UCSD-AML1 (cell line): ENCODE data around the gene COX19.

ENCODE experiments used
- DNase-seq: peaks from one replicate; lab custom pipeline; 2025; ENCODE audit not compliant: unreplicated experiment; lab: John Stamatoyannopoulos, UW

COX19 gene

DNA sequence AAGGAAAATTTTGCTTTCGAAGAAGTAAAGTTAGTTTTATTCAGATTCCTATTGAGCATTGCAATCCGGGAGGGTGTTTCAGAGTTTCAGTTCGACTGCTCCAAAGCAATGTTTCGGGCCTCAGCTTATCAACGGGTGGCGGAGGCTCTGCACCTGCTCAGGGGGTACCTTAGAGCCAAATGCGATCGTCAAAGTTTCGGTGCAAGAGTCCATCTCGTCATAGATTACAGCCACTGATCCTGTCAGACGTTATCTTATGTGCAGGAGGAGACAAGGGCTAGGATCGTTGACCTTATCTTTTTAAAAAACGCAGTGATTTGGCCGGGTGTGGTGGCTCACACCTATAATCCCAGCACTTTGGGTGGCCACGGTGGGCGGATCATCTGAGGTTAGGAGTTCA lies 3.8 kb upstream of the COX19 start:
- no peak for DNase-seq

DNA sequence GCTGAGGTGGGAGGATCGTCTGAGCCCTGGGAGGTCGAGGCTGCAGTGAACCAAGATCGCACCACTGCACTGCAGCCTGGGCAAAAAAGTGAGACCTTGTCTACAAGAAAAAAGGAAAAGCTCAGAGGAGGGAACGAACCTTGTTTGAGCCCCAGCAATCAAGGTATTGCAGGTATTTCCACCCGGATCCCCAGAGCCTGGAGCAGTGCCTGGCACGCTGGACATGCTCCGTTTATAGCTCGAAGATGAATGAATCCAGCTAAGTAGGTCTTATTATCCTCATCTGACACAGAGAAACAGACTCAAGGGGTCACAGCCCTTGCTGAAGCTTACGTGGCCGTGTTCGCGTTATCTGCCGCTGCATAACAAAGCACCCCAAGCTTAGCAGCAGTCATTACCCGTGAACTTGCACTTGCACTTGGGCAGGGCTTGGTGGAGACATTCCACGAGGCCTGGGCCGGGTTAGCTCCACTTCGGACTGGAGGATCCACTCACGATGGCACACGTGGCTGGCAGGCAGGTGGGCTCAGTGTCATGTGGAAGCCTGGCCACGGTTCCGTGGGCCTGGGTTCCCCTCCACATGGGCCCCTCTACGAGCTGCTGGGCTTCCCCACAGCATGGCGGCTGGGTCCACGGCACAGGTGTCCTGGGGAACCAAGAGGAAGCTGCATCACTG lies 3.2 kb upstream of the COX19 start:
- DNase-seq: no peak

DNA sequence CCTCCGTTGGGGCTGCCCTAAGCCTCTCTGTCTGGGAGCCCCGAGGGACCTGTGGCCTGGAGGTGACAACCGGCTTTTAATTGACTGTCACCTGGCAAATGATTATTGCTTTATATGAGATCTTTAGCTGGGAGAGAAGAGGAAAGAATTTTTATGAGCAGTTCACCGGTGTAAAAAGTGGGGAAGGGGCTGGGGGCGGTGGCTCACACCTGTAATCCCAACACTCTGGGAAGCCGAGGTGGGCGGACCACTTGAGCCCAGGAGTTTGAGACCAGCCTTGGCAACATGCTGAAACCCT lies 2.6 kb upstream of the COX19 start:
- no peak for DNase-seq

DNA sequence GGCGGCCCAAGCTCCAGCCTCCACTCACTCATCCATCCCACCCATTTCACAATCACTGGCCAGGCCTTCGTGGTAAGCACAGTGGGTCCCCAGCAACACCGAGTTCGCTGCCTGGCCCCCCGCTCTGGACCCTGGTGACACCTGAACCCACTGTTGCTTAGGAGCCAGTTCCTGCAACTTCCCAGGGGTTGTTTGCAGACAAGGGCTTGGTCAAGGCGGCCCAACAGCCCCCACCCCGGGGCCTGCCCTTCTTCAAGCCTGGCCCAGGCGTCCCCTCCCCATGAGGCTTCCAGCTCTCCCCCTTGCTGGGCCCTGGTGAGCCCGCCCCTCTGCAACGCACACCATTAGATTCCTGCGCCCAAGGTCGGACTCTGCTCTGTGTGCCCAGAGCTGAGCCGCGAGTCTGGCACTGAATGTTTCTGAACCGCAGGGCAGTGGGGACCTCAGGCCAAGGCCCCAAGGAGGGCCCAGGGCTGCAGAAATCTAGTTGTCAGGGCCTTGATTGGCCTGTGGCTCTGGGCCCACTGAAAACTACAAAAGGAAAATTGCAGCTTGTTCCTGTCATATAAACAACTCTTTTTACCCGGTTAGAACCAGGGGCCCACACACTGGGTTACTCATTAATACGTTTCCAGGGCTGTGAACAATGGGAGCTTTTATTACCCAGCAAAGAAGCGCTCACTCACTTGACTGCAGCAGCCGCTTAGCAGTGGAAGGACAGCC lies 2.1 kb upstream of the COX19 start:
- no peak for DNase-seq

DNA sequence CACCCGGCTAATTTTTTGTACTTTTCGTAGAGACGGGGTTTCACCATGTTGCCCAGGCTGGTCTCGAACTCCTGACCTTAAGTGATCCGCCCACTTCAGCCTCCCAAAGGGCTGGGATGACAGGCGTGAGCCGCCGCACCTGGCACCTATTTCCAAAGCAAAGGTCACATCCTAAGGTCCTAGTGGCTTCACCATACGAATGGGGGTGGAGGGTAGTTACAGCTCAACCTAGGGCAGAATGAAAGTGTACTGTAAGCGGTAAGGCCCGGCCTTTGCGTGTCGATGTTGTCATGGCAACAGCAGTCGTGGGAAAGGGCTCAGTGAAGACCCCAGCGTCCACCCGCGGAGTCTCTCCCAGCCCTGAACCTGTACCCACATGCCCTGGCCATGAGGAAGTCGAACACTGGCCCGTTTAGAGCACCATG lies 1.6 kb upstream of the COX19 start:
- no peak for DNase-seq

DNA sequence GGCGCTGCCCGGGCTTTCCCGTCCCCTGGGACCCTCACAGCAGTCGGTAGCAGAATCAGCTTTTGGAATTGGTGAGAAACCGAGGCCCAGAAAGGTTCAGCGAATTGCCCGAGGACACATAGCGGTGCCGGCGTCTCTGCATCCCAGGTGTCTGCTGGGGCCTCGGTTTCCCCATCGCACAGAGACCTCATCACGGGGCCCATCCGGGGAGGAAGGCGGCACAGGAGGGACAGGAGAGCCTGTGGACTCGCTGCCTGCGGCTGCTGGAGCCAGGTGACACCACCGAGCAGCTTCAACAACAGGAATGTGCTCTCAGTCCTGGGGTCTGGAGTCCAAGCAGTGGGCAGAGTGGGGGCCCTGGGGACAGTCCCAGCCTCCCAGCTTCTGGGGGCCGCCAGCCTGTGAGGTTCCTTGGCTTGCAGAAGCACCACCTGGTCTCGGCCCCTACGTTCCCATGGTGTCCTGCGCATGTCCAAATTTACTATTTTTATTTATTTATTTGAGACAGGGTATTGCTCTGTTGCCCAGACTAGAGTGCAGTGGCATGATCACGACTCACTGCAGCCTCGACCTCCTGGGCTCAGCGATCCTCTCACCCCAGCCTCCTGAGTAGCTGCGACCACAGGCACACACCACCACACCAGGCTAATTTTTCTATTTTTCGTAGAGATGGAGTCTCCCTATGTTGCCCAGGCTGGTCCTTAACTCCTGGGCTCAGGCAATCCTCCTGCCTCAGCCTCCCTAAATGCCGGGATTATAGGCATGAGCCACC lies 539 bp upstream of the COX19 start:
- DNase-seq: no peak

DNA sequence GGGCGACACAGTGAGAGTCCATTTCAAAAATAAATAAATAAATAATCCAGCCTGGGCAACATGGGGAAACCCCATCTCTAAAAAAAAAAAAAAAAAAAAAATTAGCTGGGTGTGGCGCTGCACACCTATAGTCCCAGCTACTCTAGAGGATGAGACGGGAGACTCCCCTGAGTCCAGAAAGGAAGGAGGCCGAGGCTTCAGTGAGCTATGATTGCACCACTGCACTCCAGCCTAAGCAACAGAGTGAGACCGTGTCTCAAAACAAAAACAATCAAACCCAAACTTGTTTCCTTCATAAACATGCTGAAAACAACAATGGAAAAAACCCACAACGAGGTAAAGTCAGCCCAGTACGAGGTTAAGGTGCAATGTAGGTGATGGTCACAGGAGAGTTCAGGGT lies 1.2 kb downstream of the COX19 start:
- no peak for DNase-seq

DNA sequence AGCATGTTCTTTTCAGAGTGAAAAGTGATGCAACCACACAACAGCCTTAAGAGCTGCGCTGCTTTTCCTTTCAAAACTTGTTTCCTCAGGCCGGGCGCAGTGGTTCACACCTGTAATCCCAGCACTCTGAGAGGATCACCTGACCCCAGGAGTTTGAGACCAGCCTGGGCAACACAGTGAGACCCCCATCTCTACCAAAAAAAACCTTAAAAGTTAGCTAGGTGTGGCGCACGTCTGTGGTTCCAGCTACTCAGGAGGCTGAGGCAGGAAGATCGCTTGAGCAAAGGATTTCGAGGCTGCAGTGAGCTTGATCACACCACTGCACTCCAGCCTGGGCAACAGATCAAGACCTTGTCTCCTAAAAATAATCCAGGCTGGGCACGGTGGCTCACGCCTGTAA lies 2.0 kb downstream of the COX19 start:
- DNase-seq: no peak

DNA sequence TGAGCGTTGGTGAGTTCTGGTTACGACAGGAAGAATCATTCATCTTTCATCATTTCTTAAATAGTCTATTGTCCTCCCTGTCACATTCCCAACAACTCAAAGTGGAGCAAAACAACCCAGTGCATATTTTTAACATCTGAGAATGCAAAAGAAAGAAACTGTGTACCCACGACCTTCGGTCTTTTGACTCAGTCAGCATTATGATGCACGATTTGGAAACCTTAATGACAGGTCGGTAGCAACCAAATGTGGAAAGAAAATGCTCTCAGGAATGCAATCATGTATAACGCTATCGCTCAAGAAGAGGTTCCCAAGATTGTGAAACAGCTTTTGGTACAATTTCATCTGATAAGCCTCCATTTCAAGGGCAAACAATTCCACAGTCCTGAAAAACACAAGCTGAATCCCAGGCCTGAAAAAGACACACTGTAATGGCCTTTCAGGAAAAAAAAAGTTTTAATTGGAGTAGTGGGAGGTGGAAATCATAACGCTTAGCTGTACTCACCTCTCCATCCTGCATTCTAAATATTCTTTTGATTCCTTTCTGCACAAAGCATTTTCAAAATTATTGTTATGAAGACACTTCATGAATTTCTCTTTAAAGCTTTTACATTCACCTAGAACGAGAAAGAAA lies 2.6 kb downstream of the COX19 start:
- DNase-seq: no peak

DNA sequence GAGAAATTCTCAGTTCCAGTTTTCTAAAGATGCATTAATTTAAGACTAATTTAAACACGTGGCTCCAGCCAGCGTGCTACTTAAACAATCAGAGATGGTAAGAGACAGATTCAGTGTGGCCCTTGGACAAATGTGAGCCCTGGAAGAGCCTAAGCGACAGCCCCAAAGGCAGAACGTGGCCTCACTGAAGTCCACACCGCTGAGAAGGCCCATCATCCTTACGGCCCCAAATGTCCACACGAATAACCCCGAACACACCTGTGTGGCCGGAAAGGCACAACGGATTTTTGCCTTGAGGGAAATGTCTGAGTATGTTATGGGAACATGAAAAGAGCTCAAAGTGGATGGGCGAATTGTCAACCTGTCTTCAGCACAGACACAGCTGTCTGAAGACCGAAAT lies 3.2 kb downstream of the COX19 start:
- DNase-seq: no peak

DNA sequence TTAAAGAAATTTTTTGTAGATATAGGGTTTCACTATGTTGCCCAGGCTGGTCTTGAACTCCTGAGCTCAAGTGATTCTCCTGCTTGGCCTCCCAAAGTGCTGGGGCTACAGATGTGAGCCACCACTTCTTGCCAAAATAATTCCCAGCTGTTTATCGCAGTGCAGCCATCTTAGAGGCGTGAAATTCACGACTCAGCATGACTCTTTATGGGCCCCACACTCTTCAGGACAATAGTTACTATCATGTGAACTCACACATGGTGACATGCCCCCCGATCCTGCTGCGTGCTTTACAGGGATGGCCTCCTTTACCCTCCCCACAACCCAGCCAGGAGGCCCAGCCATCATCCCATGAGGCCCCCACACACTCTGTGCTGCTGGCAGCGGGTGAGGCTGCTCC lies 4.6 kb downstream of the COX19 start:
- no peak for DNase-seq

DNA sequence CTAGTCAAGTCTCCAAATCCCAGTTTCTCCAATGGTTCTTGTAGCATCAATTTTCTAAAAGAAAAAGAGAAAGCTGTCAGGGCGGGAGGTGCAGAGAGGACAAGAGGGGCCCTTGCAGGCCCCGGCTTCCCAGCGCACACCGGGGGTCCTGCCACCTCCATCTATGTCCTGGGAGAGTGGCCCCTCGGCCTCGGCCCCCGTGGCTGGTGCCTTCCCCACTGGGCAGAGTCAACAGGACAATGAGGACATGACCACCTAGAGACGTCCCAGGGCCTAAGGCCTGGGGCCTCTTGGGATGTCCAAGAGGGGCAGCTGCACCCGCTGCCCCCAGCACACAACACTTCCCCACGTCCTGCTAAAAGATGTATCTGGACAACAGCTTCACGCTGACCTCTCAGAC lies 5.9 kb downstream of the COX19 start:
- no peak for DNase-seq

DNA sequence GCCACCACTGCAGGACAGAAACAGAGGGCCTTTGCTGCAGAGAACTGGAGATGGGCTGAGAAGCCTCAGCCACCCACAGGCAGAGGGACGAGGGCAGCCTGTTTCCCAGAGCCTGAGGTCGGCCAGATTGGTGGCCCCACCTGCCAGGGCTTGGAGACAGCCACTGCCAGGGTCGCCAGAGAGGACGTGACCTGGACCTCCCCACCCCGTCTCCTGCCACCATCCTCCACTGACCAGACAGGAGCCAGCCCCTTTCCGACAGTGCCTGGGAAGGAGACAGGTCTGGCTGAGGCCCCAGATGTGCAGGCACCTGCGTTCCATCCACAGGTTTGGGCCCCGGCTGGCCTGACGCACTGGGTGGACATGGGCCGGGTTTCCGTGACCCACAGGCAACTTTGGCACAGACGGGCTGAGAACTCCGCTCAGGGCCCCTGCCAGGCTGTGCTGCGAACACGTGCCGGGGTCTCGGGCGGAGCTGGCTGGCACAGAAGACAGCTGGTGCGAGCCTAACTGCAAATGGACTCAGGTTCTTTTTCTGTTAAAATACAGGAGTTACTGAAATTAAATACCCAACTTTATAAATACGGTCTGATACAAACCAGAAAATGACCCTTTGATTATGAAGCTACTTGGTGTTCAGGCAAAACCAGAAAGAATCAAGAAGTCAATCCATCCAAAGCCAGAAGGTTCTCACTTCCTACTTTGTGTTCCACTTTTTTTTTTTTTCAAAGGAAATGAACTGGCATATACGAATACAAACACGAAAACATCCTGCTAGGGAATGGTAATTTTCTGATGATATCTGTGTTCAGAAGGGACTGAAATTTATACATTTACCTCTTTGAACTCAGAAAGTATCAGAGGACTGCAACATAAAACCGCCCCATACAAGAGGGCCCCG lies 6.9 kb downstream of the COX19 start:
- no peak for DNase-seq

DNA sequence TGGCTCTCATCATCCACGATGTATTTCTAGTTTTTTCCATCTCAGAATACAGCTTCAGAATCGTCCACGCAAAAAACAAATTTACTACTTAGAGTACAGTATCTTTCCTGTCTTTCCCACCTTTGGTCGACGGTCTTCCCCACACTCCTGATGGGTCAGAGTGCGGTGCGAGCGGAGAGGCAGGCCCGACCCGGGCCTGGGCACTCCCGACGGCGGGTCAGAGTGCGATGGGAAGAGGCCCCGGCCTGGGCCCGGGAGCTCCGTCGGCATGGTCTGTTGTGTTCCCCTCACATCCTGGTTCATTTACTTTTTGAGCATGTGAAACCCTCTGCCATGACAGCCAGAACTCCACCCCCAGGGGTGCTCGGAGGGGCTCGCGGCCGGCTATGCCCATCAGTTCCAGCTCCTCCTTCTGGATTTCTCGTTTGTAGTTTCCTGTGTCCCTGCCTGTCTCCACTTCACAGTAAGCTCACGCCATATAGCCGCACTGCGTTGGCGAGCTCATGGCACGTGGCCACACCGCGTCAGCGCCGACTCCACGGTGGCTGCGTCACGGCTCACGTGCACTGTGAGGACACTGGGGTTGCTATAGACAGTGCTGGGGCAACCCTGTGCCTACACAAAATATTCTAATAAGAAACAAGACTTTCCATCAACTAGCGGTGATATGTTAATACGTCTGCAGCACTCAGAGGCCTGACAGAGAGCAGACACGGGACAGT lies 7.8 kb downstream of the COX19 start:
- DNase-seq: no peak

DNA sequence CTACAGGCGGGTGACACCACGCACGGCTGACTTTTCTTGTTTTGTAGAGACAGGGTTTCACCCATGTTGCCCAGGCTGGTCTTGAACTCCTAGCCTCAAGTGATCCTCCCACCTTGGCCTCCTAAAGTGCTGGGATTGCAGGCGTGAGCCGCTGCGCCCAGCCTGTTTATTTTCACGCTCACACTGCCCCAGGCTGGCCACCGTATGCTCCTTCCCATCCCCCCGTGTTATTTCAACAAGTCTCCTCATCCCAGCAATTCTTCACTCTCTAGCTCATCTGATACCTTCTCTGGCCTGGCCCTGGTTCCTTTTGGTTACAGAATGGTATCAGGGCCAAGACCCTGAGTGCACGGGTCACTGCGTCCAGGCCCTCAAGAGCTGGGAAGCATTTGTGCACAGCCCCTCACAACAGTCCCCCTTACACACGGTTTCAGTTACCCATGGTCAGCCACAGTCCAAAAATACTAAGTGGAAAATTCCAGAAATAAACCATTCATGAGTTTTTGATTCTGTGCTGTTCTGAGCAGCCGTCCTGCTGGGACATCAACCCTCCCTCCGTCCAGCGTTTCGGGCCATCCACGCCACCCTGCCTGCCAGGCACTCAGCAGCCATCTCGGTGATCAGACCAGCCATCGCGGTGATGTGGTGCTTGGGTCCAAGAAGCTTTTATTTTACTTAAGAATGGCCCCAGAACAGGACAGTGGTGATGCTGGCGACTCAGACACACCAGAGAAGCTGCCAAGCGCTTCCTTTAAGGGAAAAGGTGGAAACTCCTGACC lies 8.9 kb downstream of the COX19 start:
- no peak for DNase-seq

DNA sequence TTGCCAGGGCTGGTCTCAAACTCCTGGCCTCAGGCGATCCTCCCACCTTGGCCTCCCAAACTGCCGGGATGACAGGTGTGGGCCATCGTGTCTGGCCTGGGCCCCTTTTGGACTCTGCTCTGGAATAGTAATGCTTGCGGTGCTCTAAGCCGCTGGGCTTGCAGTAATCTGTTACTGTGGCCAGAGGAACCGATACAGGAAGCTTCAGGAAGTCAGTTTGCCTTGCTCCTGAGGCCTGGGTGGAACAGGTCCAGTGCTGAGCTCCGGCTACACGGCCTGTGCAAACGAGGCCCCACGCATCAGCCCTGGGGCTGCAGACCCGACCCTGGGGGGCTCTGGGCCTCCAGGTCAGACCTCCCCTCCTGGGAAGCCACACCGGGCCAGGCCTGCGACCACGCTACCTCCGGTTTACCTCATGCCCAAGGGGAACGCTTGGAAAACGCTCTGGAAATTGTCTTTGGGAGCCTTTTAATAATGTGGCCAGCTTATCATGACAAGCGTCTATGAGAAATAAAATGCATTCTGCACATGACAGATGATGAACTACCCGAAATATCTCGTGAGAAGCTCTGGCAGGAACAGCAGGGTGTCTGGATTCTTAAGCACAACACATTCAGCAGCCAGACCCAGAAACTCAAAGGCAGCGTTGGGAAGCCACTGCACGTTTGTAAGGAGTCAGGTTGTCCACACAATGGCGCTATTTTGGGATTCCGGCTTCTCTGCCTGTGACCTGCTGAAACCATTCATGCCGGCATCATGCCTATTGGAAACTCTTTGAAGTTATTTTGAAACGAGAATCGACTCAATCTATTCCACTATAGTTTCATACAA lies 10.7 kb downstream of the COX19 start:
- no peak for DNase-seq

DNA sequence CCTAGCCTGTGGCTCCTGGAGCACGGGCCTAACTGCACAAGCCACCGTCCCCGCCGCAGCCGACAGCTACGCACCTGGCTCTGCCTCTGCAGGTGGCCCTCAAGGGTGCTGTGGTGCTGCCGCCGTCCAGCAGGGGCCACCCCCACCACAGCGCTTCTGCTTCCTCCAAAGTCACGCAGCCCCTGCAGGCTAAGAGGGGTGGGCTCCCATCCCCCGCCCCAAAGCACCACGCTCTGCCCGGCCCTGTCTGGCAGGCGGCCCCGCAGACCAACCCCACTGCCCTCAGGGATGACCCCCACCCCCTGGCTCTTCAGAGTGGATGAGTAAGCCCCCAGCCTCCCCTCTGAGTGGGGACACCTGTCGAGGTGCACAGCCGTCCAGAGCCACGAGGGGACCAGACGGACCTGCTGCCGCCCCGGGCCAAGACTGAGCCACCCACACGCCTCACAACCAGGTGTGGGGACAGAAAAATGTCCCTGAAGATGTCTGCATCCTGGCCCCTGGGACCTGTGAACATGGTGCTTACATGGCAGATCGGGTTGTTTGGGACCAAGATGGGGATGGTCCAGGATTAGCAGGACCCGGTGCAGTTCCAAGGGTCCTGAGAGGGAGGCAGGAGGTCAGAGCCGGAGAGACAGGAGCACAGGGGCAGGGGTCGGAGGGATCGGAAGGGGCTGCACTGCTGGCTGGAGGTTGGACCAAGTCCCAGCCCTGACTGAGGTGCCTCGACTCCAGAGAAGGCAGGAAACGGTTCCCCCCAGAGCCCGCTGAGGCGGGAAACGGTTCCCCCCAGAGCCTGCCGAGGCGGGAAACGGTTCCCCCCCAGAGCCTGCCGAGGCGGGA lies 11.9 kb downstream of the COX19 start:
- no peak for DNase-seq
